Chondrocyte (in vitro differentiated cells): ENCODE measurements around the gene OPRL1. TPM values are rescaled to one million over a fixed set of nuclear protein-coding genes. Genes with fewer than 3 reads are reported as not detected.

Source experiments
- DNase-seq: peaks from one replicate; pipeline ENCODE4 v3.0.0; 2021; ENCODE audit warnings: mixed read lengths, low spot score
- H3K27ac Mint-ChIP-seq: one replicate; pipeline ENCODE4 v1.8.0; 2021; ENCODE audit warnings: mild to moderate bottlenecking, moderate library complexity, mixed read lengths; ENCODE audit not compliant: unreplicated experiment
- H3K27me3 Mint-ChIP-seq: 2 replicates; pipeline ENCODE4 v1.8.0; 2021; ENCODE audit warnings: low read depth, mixed read lengths
- H3K36me3 Mint-ChIP-seq: 2 replicates; pipeline ENCODE4 v1.8.0; 2021; ENCODE audit warnings: low read depth, mixed read lengths
- H3K4me1 Mint-ChIP-seq: 2 replicates; pipeline ENCODE4 v1.8.0; 2021; ENCODE audit warnings: low read depth, mild to moderate bottlenecking, mixed read lengths
- H3K4me3 Mint-ChIP-seq: one replicate; pipeline ENCODE4 v1.8.0; 2021; ENCODE audit warnings: mild to moderate bottlenecking, moderate library complexity, mixed read lengths; ENCODE audit not compliant: unreplicated experiment
- H3K9me3 Mint-ChIP-seq: 2 replicates; pipeline ENCODE4 v1.8.0; 2021; ENCODE audit warnings: low read depth, mixed read lengths
- CTCF ChIP-seq: fragments of 200-600 bp; sonication (generic); IDR thresholded peaks from 2 replicates; pipeline ENCODE4 v1.5.0; 2021; ENCODE audit warnings: antibody characterized with exemption, mild to moderate bottlenecking, moderate library complexity
- total RNA-seq: library from RNA; stranded (reverse); gene quantifications from 3 replicates; pipeline ENCODE4 v1.2.1, GENCODE V29; 2021

The OPRL1 gene
- total RNA-seq, 1 donor from 2014 or later, result 3.2 TPM

DNA sequence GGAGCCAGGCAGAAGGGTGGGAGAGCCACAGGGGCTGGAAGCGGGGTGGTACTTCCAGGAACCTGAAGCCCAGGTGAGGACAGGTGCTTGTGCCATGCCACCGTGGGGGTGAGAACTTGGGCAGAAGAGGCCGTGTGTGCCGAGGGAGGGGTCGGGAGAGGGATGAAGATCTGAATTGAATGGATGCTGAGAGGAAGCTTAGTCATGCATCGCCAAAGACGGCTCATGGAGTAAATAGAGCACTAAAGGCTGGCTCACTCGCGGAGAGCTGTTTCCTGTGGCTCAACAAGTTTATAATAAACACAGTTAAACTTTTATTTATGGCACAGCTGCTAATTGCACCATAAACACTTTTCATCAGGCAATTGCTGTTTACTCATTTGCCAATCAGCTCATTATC is 62.7 kb downstream of the OPRL1 start:
- Mint-ChIP-seq H3K27ac (no peak overlapping the region), H3K9me3 (peaks cover 5% of the 10 kb centered on the region), H3K4me1 (no peaks in the 10 kb centered on the region), H3K4me3 (no peak overlapping the region), H3K36me3 (peaks cover 2% of the 10 kb centered on the region), H3K27me3 (peaks cover 28% of the 10 kb centered on the region)
- no peak for TF ChIP-seq CTCF
- no peak for DNase-seq

- peaks cover 2% of the 10 kb centered on the region for H3K36me3 Mint-ChIP-seq
- DNase-seq, result peak; percentile 43
- peaks cover 32% of the 10 kb centered on the region for H3K27me3 Mint-ChIP-seq
- peaks cover 5% of the 10 kb centered on the region for H3K9me3 Mint-ChIP-seq
- no peak for TF ChIP-seq CTCF
- no peak overlapping the region for H3K27ac Mint-ChIP-seq
- no peak overlapping the region for H3K4me3 Mint-ChIP-seq
- no peaks in the 10 kb centered on the region for H3K4me1 Mint-ChIP-seq
Observed at GRCh38 chr20:64143018-64143801, 63.3 kb downstream of the OPRL1 start.

DNA sequence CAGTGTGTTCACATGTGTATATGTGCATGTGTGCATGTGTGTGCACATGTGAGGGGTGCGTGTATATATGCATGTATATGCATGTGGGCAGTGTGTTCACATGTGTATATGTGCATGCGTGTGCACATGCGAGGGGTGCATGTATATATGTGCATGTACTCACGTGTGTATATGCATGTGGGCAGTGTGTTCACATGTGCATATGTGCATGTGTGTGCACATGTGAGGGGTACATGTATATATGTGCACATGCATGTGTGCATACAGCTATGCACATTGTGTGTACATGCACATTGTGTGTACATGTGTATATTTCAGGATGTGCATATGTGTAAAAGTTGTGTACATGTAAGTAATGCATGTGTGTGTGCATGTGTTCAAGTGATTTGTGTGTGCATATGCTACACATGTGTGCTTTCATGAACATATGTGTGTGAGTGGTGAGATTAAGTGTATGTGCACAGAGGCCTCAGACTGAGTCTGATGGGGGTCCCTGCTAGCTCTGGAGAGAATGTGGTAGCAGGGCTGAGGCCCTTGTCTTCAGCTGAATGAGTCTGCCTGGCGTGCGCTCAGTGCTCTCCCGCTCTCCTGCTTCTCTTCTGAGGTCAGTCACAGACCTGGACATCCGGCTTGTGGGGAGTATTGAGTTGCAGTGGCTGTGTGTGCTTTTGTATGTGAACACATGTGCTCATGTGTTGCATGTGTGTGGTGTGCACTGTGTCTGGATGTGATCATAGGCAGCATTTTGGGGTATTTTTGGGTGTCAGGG is 64.4 kb downstream of the OPRL1 start:
- DNase-seq, result no peak
- no peaks in the 10 kb centered on the region for H3K4me1 Mint-ChIP-seq
- peaks cover 2% of the 10 kb centered on the region for H3K36me3 Mint-ChIP-seq
- peaks cover 36% of the 10 kb centered on the region for H3K27me3 Mint-ChIP-seq
- no peak overlapping the region for H3K4me3 Mint-ChIP-seq
- H3K27ac Mint-ChIP-seq, result no peak overlapping the region
- peaks cover 5% of the 10 kb centered on the region for H3K9me3 Mint-ChIP-seq
- no peak for TF ChIP-seq CTCF

- H3K4me1 Mint-ChIP-seq, result no peaks in the 10 kb centered on the region
- no peak overlapping the region for H3K27ac Mint-ChIP-seq
- TF ChIP-seq CTCF, result peak; percentile 31
Observed at GRCh38 chr20:64145458-64146300, 65.8 kb downstream of the OPRL1 start.

More at GRCh38 chr20:64145458-64146300, 65.8 kb downstream of the OPRL1 start:
- DNase-seq, result no peak
- Mint-ChIP-seq H3K9me3 (peaks cover 5% of the 10 kb centered on the region), H3K27me3 (peaks cover 32% of the 10 kb centered on the region), H3K36me3 (peaks cover 2% of the 10 kb centered on the region), H3K4me3 (no peak overlapping the region)
